ENCODE measurements around the gene NPW.

DNA sequence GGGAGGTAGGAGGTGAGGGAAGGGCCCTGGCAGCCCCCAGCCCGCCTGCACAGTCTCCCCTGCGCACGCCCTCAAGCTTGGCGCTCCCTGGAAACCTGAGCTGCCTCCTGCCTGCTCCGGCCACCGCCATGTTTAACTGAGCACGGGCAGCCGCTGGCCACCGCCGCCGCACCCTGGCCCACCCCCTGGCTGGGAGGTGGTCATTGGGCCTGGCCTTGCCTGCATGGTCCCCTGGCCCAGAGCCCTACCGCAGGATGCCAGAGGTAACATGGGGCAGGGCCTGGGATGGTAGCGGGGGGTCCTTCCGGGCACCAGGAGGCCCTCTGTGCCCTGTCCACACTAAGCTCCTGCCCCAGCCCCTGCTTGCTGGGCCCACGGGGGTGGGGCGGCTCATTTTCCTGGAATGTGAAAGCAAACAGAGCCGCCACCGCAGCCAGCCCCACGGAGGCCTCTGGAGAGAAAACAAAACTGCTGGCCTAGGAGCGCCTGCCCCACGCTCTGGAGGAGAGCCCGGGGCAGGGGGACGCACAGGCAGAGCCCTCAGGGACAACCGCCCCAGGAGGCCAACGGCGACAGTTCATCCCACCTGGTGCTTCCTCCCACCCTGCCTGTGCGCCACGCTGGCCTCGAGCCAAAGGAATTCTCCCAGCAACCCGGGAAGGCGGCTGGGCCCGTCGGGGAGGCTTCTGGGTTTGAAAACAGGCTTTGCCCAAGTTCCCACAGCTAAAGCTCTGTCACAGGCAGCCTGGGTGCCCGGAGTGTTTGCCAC is 16.0 kb downstream of the NPW start:
- TF ChIP-seq CTCF (IDR thresholded peaks at IDR 0.05; ENCODE audit: low read depth, low read length) = no peak
- no peak for TF ChIP-seq EZH2phosphoT487 (IDR thresholded peaks at IDR 0.05; ENCODE audit: low read depth)
